ENCODE data around the gene SPRR4.
"Not testable (repeated sequence)": the region's sequence is repeated elsewhere in the genome, so short reads cannot be mapped to it uniquely, and the experiment has no call there.

Gene SPRR4

DNA sequence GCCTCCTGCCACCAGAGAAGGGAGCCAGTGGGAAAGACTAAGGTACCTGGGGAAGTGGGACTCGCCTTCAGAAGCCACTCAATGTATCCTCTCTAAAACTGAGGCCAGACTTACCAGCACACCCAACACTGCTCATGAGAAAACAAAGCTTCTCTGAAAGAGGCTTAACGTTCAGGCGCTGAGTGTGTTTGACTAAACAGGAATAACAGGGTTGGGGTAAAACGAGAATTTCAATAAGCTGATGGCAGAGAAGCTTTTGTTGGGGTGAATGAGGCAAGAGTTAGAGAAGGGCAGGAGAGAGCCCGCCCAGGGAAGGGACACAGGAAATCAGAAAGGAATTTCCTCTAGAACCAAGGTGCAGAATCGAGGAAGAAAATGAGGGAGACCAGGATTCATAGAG lies 29.4 kb downstream of the SPRR4 start:
- H3K27ac ChIP-seq = no peak overlapping the region; the same call in none of the 2 replicates
- H3K36me3 ChIP-seq = no peaks in the 10 kb centered on the region
- no peak overlapping the region for H3K4me3 ChIP-seq (ENCODE audit: low read depth, low read length)
- H3K9me3 ChIP-seq (ENCODE audit: severe bottlenecking) = peaks cover 15% of the 10 kb centered on the region
- no peak for DNase-seq
- TF ChIP-seq, protein P1, sequence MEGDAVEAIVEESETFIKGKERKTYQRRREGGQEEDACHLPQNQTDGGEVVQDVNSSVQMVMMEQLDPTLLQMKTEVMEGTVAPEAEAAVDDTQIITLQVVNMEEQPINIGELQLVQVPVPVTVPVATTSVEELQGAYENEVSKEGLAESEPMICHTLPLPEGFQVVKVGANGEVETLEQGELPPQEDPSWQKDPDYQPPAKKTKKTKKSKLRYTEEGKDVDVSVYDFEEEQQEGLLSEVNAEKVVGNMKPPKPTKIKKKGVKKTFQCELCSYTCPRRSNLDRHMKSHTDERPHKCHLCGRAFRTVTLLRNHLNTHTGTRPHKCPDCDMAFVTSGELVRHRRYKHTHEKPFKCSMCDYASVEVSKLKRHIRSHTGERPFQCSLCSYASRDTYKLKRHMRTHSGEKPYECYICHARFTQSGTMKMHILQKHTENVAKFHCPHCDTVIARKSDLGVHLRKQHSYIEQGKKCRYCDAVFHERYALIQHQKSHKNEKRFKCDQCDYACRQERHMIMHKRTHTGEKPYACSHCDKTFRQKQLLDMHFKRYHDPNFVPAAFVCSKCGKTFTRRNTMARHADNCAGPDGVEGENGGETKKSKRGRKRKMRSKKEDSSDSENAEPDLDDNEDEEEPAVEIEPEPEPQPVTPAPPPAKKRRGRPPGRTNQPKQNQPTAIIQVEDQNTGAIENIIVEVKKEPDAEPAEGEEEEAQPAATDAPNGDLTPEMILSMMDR (IDR thresholded peaks at IDR 0.05; ENCODE audit: low read depth, low read length) = no peak
- no peaks in the 10 kb centered on the region for H3K27me3 ChIP-seq (ENCODE audit: insufficient read depth, low read depth, severe bottlenecking)

- Histone ChIP-seq H3K36me3 (no peaks in the 10 kb centered on the region), H3K9me3 (ENCODE audit: severe bottlenecking) (peaks cover 11% of the 10 kb centered on the region), H3K4me3 (ENCODE audit: low read depth, low read length) (no peak overlapping the region), H3K27ac (no peak overlapping the region), H3K27me3 (ENCODE audit: insufficient read depth, low read depth, severe bottlenecking) (no peaks in the 10 kb centered on the region)
- no peak for DNase-seq
- TF ChIP-seq, protein P1 (IDR thresholded peaks at IDR 0.05; ENCODE audit: low read depth, low read length) = no peak
These were observed 29.8 kb downstream of the SPRR4 start for GRCh38 chr1:153000294-153000693.

GRCh38 chr1:153001382-153001781 lies 30.9 kb downstream of the SPRR4 start, which contains the start of gene SPRR3:
TSS of gene SPRR3 (plus strand) at chr1:153001749. CDS start at chr1:153003021, 1,272 bp downstream.
- TF ChIP-seq, protein P1 (IDR thresholded peaks at IDR 0.05; ENCODE audit: low read depth, low read length) = no peak
- H3K27ac ChIP-seq = no peak within 1 kb of the TSS

DNA sequence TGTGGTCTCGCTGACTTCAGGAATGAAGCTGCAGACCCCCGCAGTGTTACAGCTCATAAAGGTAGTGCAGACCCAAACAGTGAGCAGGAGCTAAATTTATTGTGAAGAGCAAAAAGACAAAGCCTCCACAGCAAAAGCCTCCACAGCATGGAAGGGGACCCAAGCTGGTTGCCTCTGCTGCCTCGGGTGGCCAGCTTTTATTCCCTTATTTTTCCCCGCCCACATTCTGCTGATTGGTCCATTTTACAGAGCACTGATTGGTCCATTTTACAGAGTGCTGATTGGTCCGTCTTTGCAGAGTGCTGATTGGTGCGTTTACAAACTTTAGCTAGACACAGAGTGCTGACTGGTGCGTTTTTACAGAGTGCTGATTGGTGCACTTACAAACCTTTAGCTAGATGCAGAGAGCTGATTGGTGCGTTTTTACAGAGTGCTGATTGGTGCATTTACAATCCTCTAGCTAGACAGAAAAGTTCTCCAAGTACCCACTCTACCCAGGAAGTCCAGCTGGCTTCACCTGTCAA lies 40.8 kb downstream of the SPRR4 start:
- H3K27me3 ChIP-seq (ENCODE audit: insufficient read depth, low read depth, severe bottlenecking); H3K36me3 ChIP-seq; H3K27ac ChIP-seq; H3K4me3 ChIP-seq (ENCODE audit: low read depth, low read length); H3K9me3 ChIP-seq (ENCODE audit: severe bottlenecking): not testable (repeated sequence)
- DNase-seq = peak; percentile 3

More at GRCh38 chr1:153001382-153001781, 30.9 kb downstream of the SPRR4 start, which contains the start of gene SPRR3:
- Histone ChIP-seq H3K4me3 (ENCODE audit: low read depth, low read length) (no peak within 1 kb of the TSS), H3K9me3 (ENCODE audit: severe bottlenecking) (peaks cover 7% of the 10 kb centered on the region), H3K36me3 (no peaks in the 10 kb centered on the region), H3K27me3 (ENCODE audit: insufficient read depth, low read depth, severe bottlenecking) (no peaks in the 10 kb centered on the region)
- no peak for DNase-seq

DNA sequence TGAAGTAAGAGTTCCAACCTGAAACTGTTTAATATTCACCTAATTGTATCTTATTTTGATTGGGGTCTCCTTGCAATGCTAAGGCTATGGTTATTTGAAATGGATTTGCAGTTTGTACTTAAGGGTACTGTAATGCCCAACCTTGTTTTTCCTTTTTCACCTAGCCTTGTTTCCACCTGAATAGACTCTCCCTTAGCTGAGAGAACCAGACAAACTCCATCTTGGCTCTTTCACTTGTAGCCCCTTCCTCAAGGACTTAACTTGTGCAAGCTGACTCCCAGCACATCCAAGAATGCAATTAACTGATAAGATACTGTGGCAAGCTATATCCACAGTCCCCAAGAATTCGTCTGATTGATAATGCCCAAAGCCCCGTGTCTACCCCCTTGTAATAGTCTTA lies 51.4 kb downstream of the SPRR4 start:
- not testable (repeated sequence) for H3K27me3 ChIP-seq (ENCODE audit: insufficient read depth, low read depth, severe bottlenecking)

More for the DNA sequence above, 51.4 kb downstream of the SPRR4 start:
- H3K4me3 ChIP-seq (ENCODE audit: low read depth, low read length); H3K27ac ChIP-seq; H3K36me3 ChIP-seq; DNase-seq: not testable (repeated sequence)
- peaks cover 16% of the 10 kb centered on the region for H3K9me3 ChIP-seq (ENCODE audit: severe bottlenecking)
